RCC 7860 (cell line): Measurements from ENCODE around the gene WWOX.

Source experiments
- DNase-seq: peaks from one replicate; pipeline ENCODE4 v3.0.0-alpha.2; 2015; ENCODE audit warnings: low spot score
- FAIRE-seq: peaks from 2 replicates; lab custom pipeline; 2012; peaks lifted over from hg19 to GRCh38; lab: Jason Lieb, UNC

WWOX gene

DNA sequence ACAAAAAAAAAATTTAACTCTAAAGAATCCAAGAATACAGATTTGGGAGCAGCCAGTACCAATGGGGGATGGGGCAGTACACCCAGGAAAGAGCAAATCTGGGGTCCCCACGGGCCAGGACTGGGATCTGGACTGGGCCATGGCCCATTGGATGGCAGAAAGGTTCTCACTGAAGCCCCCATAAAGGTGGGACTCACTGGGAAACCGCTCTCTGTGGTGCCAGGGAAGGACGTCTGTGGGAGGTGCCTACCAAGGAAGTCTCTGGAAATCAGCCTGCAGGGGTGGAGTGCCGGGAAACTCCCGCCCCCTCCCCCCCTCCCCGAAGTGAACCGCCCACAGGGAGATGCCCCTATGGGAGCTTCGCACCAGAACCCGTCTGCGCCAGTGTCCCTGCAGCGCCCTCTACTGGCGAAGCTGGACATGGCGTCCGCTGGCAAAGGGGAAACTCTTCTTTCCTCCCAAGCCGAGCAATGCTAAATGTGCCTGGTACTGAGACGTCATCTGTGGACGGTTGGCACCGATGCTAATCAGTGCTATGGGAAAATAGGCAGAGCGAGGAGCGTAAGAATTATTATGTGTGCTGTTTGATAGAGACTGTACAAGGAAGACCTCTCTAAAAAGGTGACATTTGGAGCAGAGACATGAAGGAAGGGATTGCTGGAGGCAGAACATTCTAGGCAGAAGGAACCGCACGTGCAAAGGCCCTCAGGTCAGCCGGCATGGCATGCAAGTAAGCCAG is 671.1 kb downstream of the WWOX start:
- no peak for DNase-seq
- no peak for FAIRE-seq

DNA sequence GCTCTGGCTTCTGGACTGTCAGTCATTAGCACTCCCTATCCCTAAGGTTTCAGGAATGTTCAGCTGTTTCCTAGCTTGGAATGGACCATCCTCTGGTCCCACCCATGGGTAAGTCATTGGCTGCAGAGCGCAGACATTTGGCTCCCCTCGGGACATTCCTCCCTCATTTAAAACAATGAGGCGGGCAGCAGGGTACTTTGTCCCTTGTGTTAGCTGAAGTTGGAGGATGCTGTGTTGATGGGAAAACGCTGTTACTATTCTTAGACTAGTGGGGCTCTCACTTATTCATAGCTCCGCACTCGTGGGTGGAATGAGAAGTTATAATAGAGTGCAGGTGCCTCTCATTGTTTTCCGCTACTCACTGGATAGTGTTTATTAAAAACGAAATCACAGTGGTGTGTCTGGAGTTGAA is 673.8 kb downstream of the WWOX start:
- FAIRE-seq (no peak), DNase-seq (no peak)

DNA sequence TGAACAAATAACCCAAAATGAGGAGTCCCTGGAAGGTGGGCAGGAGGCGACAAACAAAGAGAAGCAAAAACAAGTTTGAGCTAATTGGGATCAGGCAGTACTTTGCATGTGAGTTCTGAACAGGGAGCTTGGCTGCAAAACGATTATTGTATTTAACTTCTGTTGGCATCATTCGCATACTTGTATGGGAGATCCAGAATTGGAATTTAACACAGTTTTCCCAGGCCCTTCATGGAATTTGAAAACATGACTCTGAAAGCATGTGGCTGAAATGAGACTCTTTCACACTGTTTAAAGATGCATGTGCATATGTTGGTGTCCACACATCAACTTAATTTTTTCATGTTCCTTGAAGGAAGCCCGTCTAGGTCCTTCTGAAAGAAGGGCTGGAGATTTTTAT is 674.3 kb downstream of the WWOX start:
- FAIRE-seq (no peak), DNase-seq (no peak)

DNA sequence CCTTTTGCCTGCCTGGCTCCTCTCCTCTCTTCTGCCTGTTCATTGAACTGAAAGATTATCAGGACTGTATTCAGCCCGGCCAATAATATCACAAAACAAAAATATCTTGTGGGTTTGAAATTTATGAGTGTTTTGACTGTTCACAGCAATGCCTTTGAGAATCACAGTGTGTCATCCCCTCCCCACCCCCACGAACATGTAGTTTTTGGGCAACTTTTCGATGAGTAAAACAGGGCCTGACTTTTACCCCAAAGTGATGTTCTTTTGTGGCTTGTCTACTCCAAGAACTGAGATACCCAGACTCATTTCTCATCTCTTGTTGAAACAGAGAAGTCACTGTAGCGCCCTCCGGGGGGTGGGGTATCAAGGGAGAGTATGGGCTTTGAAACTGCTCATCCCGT is 675.7 kb downstream of the WWOX start:
- no peak for FAIRE-seq
- no peak for DNase-seq

DNA sequence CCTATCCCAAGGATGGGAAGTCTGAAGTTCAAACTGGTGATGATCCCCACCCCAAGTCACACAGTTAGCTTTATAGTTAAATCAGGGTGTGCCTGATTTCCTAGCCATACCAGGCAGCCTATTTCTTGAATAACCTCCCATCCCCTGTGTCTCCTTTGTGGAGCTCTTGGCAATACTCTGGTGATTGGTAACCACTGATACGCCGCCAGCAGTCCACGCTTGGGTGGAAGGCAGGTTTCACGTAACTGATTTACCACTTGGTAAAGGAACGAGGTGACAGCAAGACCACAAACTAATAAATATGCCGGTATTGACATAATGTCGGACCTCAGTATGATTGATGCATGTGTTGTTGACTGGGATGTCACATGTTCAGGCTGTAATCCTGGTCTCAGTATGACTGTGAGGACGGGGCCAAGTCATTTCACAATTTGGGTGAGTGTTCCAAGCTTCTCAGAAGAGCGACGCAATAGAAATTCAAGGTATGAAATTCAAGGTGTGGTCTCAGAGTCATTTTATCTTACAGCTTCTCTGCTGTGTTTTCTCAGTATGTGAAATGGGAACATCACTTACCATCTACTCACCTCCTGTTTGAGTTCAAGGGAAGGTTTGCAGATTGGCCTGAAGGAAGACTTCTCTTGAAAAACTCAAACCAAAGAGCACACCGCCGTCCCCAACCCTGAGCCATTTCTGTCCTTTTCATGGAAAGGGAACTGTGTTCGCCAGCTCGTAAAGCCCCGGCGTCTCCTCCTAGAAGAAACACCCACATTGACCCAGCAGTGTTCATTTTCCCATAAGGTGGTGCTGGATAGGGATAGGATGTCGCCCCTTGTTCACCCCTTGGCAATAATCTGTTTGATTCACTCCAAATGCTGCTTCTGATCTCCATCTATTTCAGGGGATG is 678.9 kb downstream of the WWOX start:
- no peak for DNase-seq
- FAIRE-seq, result no peak

- FAIRE-seq (no peak), DNase-seq (no peak)
These were observed 681.4 kb downstream of the WWOX start for GRCh38 chr16:78780808-78781207.

DNA sequence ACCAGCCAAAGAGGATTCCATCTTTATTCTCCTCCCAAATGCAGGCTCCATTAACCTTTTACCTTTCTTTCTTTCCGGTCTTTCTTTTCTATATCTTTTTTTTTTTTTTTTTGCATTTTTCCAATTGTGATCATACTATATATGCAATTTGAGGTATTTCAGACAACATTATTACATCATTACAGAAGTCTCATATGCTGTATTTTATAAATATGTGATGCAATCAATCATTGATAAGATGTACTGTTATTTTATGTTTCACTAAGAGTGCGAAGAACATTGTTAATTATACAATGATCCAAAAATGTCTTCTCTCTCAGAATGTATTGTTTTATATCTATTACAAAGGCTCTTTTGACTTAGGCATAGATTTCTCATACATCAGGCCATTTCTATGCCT is 683.1 kb downstream of the WWOX start:
- FAIRE-seq, result no peak

DNA sequence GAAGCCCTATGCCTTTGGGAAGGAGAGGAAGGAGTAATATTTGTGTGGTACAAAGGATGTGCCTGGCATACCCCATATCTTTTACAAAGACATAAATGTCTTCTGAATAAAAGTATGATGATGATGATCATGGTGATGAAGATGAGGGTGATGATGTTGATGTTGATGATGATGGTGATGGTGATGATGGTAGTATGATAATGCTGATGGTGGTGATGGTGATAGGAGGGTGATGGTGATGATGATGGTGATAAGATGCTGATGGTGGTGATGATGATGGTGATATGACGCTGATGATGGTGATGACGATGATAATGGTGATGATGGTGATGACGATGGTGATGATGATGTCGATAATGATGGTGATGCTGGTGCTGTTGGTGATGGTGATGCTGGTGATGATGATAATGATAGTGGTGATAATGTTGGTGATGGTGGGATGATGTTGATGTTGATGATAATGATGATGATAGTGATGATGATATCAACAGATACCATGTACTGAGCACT is 684.2 kb downstream of the WWOX start:
- no peak for FAIRE-seq
- DNase-seq, result no peak

More for the DNA sequence above, 683.1 kb downstream of the WWOX start:
- DNase-seq, result no peak

GRCh38 chr16:78784771-78785170 is 685.3 kb downstream of the WWOX start:
- DNase-seq (no peak), FAIRE-seq (no peak)

DNA sequence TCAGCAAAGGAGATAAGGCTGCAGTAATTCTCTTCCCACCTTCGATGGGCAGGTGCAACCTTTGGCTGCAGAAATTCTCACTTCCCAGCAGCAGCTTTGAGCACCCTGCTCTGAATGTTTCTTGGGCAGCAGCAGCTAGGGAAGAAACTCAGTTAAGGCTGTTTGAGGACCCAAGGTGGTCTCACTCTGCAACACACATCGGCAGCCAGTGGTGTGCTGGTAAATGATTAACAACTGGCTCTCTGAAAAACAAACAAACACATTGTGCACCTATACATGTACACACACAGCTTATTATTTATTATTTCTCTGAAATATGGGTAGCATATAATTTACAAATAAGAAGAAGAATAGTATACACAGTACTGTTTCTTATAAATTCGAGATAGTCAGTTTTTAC is 685.8 kb downstream of the WWOX start:
- FAIRE-seq (no peak), DNase-seq (no peak)

GRCh38 chr16:78786635-78787034 is 687.2 kb downstream of the WWOX start:
- DNase-seq (no peak), FAIRE-seq (no peak)

GRCh38 chr16:78788276-78788675 is 688.8 kb downstream of the WWOX start:
- FAIRE-seq (no peak), DNase-seq (no peak)

DNA sequence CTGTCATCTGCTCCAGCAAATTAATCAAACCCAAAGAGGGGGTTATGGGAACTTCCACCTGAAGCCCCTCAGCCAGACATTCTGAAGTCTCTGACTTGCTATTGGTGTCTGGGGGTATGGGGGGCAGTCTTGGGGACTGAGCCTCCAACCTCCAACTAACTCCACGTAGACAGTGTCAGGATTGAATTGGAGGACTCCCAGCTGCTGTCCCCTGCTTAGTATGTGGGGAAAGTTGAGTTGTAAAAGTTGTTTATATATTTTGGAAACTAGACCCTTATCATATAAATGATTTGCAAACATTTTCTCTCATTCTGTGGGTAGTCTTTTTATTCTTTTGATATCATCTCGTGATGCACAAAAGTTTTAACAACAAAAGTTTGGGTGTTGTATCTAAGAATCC is 689.2 kb downstream of the WWOX start:
- DNase-seq, result no peak
- FAIRE-seq, result no peak

GRCh38 chr16:78789561-78789960 is 690.1 kb downstream of the WWOX start:
- DNase-seq, result no peak
- no peak for FAIRE-seq

DNA sequence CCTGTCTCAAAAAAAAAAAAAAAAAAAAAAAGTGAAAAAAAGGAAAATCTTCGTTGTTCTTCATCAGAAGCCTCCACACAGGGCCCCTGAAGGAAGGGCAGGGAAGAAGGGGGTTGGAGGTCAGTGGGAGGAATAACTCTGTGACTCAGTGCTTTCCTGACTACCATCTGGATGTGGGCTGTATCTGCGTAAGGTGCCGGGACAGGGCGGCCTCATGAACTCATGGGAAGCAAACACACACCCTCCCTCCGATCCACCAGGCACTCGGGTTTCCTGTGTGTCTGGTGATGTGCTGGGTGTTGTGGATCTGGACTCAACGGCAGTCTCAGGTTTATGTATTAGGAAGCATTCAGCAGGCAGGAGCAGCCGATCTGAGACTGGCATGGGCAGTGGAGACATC is 691.6 kb downstream of the WWOX start:
- DNase-seq (no peak), FAIRE-seq (no peak)

DNA sequence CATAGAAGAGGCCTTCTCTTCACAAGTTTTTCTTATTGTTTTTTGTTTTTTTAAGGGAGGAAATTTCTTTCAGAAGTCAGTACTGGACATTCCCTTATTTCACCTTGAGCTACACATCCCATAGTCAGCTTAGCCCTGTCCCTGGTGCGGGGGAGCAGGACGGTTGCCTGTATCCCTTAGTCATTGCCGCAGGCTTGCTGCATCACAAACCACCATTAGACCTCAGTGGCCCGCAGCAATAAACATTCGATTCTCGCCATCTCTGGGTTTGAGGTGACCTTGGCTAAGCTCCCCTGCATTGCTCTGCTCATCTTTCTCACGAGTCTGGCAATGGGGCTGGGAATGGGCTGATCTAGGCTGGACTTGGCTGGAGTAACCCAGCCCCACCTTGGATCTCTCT is 692.5 kb downstream of the WWOX start:
- no peak for FAIRE-seq
- no peak for DNase-seq

GRCh38 chr16:78792952-78793351 is 693.5 kb downstream of the WWOX start:
- no peak for FAIRE-seq
- no peak for DNase-seq

DNA sequence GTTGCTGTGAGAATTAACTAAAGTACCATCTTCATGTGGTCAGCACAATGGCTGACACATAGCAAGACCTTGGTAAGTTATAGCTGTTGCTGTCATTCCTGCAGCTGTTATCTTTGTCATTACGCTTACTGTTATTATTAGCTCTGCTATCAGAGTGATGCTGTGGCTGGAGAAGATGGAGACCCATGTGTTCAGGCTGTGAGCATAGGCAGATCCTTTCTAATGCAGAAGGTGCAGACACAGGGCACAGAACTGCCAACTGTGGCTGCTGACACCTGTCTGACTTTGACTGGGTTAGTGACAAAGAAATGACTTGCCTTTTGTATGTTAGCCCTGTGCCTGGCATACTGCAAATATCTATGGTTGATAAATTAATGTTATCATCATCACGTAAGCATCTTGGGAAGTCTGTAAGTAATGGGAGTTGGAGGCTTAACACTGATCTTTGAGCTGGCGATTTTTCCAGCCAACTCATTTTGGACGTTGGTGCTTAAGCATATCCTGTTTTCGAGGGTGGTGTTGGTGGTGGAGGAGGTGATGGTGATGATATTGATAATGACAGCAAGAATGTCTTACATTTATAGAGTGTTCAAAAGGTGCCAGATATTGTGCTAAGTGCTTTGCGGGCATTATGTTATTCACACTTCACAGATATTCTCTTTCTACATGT is 695.3 kb downstream of the WWOX start:
- DNase-seq (no peak), FAIRE-seq (no peak)

DNA sequence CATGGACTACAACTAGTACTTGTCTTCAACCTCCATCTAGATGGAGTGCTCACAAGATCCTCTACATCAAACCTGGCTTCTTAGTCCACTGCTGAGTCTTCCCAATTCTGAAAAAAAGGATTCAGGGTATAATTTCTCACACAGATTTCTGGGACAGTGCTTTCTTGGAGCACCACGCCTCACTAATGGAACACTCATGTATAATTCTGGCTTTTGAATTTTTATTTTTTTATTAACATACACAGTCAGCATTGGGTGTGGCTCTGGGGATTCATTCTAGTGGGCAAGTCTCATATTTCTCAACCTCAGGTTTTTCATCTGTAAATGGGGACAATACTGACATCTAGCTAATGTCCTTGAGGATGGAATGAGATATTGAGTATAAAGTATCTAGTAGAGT is 696.0 kb downstream of the WWOX start:
- DNase-seq (no peak), FAIRE-seq (no peak)

- no peak for FAIRE-seq
- DNase-seq, result peak; percentile 32
These were observed 696.9 kb downstream of the WWOX start for GRCh38 chr16:78796221-78796866.

- DNase-seq, result no peak
- no peak for FAIRE-seq
These were observed 700.0 kb downstream of the WWOX start for GRCh38 chr16:78799429-78799828.
